Left ventricle myocardium inferior (tissue), 1 donor: ENCODE data around the gene CYP19A1. TPM values are rescaled to one million over a fixed set of nuclear protein-coding genes. Genes with fewer than 3 reads are reported as not detected.

Experiments
- DNase-seq: peaks from one replicate; pipeline ENCODE4 v3.0.0-alpha.2; 2020
- H3K27ac ChIP-seq: fragments of 200-600 bp; replicated peaks from 2 replicates; pipeline ENCODE4 v1.8.0; 2021
- H3K27me3 ChIP-seq: fragments of 200-600 bp; 2 replicates; pipeline ENCODE4 v1.8.0; 2021; ENCODE audit warnings: low read depth
- H3K36me3 ChIP-seq: fragments of 200-600 bp; 2 replicates; pipeline ENCODE4 v1.8.0; 2021
- H3K4me1 ChIP-seq: fragments of 200-600 bp; 2 replicates; pipeline ENCODE4 v1.8.0; 2021
- H3K4me3 ChIP-seq: fragments of 200-600 bp; 2 replicates; pipeline ENCODE4 v1.8.0; 2021; ENCODE audit warnings: mild to moderate bottlenecking, moderate library complexity
- H3K9me3 ChIP-seq: fragments of 200-600 bp; replicated peaks from 2 replicates; pipeline ENCODE4 v1.8.0; 2021
- CTCF ChIP-seq: fragments of 200-600 bp; IDR thresholded peaks from 2 replicates; pipeline ENCODE4 v1.8.0; 2021; ENCODE audit warnings: antibody characterized with exemption, mild to moderate bottlenecking, borderline replicate concordance
- intact Hi-C: fragments of 100-400 bp; cut with micrococcal nuclease; formaldehyde crosslinking; loops from one replicate; pipeline ENCODE4 v1.11.0; 2022
- total RNA-seq: library from RNA; stranded (reverse); fragmentation: NEBNext Ultra II Directional; extraction: Animal tissue kit (Norgen Biotek cat#: 25700); gene quantifications from one replicate; pipeline ENCODE4 v1.2.1, GENCODE V29; 2021
- donor health status: DM: no; HTN: yes; CAD: no; lungs with severe emphysema.

The CYP19A1 gene
- total RNA-seq, 1 donor from 2014 or later: 0.60 TPM

- Histone ChIP-seq H3K36me3 (no peaks in the 10 kb centered on the region), H3K4me3 (no peak overlapping the region), H3K27me3 (no peaks in the 10 kb centered on the region), H3K9me3 (no peaks in the 10 kb centered on the region), H3K4me1 (peaks cover 40% of the 10 kb centered on the region), H3K27ac (no peak overlapping the region)
- no peak for DNase-seq
- intact Hi-C loops: no loop called here
- no peak for TF ChIP-seq CTCF
Observed at GRCh38 chr15:51350723-51351122, 12.3 kb upstream of the CYP19A1 start.

GRCh38 chr15:51349156-51349844 is 10.9 kb upstream of the CYP19A1 start:
- Histone ChIP-seq H3K9me3 (no peaks in the 10 kb centered on the region), H3K4me1 (peaks cover 38% of the 10 kb centered on the region), H3K27ac (peak overlapping the region; percentile 72), H3K36me3 (no peaks in the 10 kb centered on the region), H3K4me3 (no peak overlapping the region), H3K27me3 (no peaks in the 10 kb centered on the region)
- no peak for TF ChIP-seq CTCF
- no peak for DNase-seq
- intact Hi-C loops: no loop called here

GRCh38 chr15:51348688-51349087 is 10.3 kb upstream of the CYP19A1 start:
- TF ChIP-seq CTCF: no peak
- H3K4me1 ChIP-seq: peaks cover 36% of the 10 kb centered on the region

GRCh38 chr15:51346136-51346535 is 7.7 kb upstream of the CYP19A1 start:
- intact Hi-C loops: no loop called here
- Histone ChIP-seq H3K36me3 (no peaks in the 10 kb centered on the region), H3K4me3 (no peak overlapping the region), H3K27ac (peak overlapping the region; percentile 24), H3K9me3 (no peaks in the 10 kb centered on the region), H3K27me3 (peaks cover 11% of the 10 kb centered on the region), H3K4me1 (peaks cover 34% of the 10 kb centered on the region)
- no peak for TF ChIP-seq CTCF
- DNase-seq: no peak

More at GRCh38 chr15:51348688-51349087, 10.3 kb upstream of the CYP19A1 start:
- no peak overlapping the region for H3K4me3 ChIP-seq
- peak overlapping the region; percentile 72 for H3K27ac ChIP-seq
- no peaks in the 10 kb centered on the region for H3K9me3 ChIP-seq
- no peaks in the 10 kb centered on the region for H3K27me3 ChIP-seq
- H3K36me3 ChIP-seq: no peaks in the 10 kb centered on the region
- DNase-seq: no peak
- intact Hi-C loops: no loop called here

GRCh38 chr15:51343466-51343865 is 5.1 kb upstream of the CYP19A1 start:
- H3K4me3 ChIP-seq: no peak overlapping the region
- no peak for TF ChIP-seq CTCF
- H3K9me3 ChIP-seq: no peaks in the 10 kb centered on the region
- H3K27ac ChIP-seq: no peak overlapping the region
- peaks cover 18% of the 10 kb centered on the region for H3K27me3 ChIP-seq
- intact Hi-C loops: no loop called here
- DNase-seq: no peak
- H3K4me1 ChIP-seq: peaks cover 17% of the 10 kb centered on the region
- H3K36me3 ChIP-seq: no peaks in the 10 kb centered on the region
